Stimulated activated CD8-positive, alpha-beta memory T cell treated with anti-CD3 and anti-CD28 coated beads, Interleukin-12 subunit alpha, Interleukin-12 subunit beta, amount 100 ng/mL, for 4 hours (primary cell): ENCODE results near the gene GGPS1.
"Not testable (repeated sequence)": the region's sequence is repeated elsewhere in the genome, so short reads cannot be mapped to it uniquely, and the experiment has no call there.

Source experiments
- DNase-seq: peaks from one replicate; pipeline ENCODE4 v3.0.0-alpha.2; 2020; ENCODE audit warnings: low read depth

GGPS1 gene

GRCh38 chr1:235328271-235329138, at the start of gene GGPS1:
GGPS1 (plus strand) TSS chr1:235328570; CDS start chr1:235335265, 6,695 bp downstream.
- peak; percentile 98 for DNase-seq

- DNase-seq, result no peak
Measured at GRCh38 chr1:235278915-235279292, 49.5 kb upstream of the GGPS1 start.

GRCh38 chr1:235279694-235280093, 48.7 kb upstream of the GGPS1 start:
- DNase-seq, result no peak

GRCh38 chr1:235280467-235280866, 47.9 kb upstream of the GGPS1 start:
- DNase-seq, result no peak

- DNase-seq, result not testable (repeated sequence)
Measured at GRCh38 chr1:235283636-235284035, 44.7 kb upstream of the GGPS1 start.

GRCh38 chr1:235284231-235284769, 44.1 kb upstream of the GGPS1 start:
- DNase-seq, result no peak

GRCh38 chr1:235286667-235287066, 41.7 kb upstream of the GGPS1 start:
- DNase-seq, result no peak

GRCh38 chr1:235287208-235287882, 41.0 kb upstream of the GGPS1 start:
- no peak for DNase-seq

GRCh38 chr1:235289859-235290739, 38.3 kb upstream of the GGPS1 start:
- DNase-seq, result no peak

GRCh38 chr1:235290740-235291502, 37.4 kb upstream of the GGPS1 start:
- DNase-seq, result no peak

GRCh38 chr1:235291599-235292091, 36.7 kb upstream of the GGPS1 start:
- DNase-seq, result no peak

GRCh38 chr1:235292790-235293189, 35.6 kb upstream of the GGPS1 start:
- DNase-seq, result no peak

GRCh38 chr1:235293322-235293942, 34.9 kb upstream of the GGPS1 start:
- no peak for DNase-seq

- no peak for DNase-seq
Measured at GRCh38 chr1:235295902-235296350, 32.4 kb upstream of the GGPS1 start.

GRCh38 chr1:235296729-235297128, 31.6 kb upstream of the GGPS1 start:
- no peak for DNase-seq

GRCh38 chr1:235297579-235297978, 30.8 kb upstream of the GGPS1 start:
- no peak for DNase-seq

- DNase-seq, result no peak
Measured at GRCh38 chr1:235298758-235299157, 29.6 kb upstream of the GGPS1 start.

GRCh38 chr1:235299169-235299858, 29.1 kb upstream of the GGPS1 start:
- no peak for DNase-seq

- DNase-seq, result no peak
Measured at GRCh38 chr1:235302143-235302542, 26.2 kb upstream of the GGPS1 start.
